ENCODE measurements around the gene RSPH3.

The RSPH3 gene

GRCh38 chr6:159007510-159007909, 7.5 kb upstream of the RSPH3 start:
- no peak for TF ChIP-seq CTCF (IDR thresholded peaks at IDR 0.05; ENCODE audit: low read depth, low read length)
- H3K4me3 ChIP-seq (replicated peaks in 1 of 2; ENCODE audit: low read depth in 2 of 2, low read length in 2 of 2) = no peak overlapping the region
- DNase-seq (ENCODE audit: low read depth in 2 of 2) = no peak

- no peak for DNase-seq (ENCODE audit: low read depth in 2 of 2)
These were observed 5.4 kb upstream of the RSPH3 start for GRCh38 chr6:159005436-159005835.

GRCh38 chr6:159004592-159004991, 4.6 kb upstream of the RSPH3 start:
- TF ChIP-seq CTCF (IDR thresholded peaks at IDR 0.05; ENCODE audit: low read depth, low read length) = no peak
- no peak for DNase-seq (ENCODE audit: low read depth in 2 of 2)
- no peak overlapping the region for H3K4me3 ChIP-seq (replicated peaks in 1 of 2; ENCODE audit: low read depth in 2 of 2, low read length in 2 of 2)

More at GRCh38 chr6:159005436-159005835, 5.4 kb upstream of the RSPH3 start:
- TF ChIP-seq CTCF (IDR thresholded peaks at IDR 0.05; ENCODE audit: low read depth, low read length) = no peak
- H3K4me3 ChIP-seq (replicated peaks in 1 of 2; ENCODE audit: low read depth in 2 of 2, low read length in 2 of 2) = no peak overlapping the region

- no peak overlapping the region for H3K4me3 ChIP-seq (replicated peaks in 1 of 2; ENCODE audit: low read depth in 2 of 2, low read length in 2 of 2)
- TF ChIP-seq CTCF (IDR thresholded peaks at IDR 0.05; ENCODE audit: low read depth, low read length) = peak; percentile 1
- DNase-seq (ENCODE audit: low read depth in 2 of 2) = peak; percentile 24 to 57
These were observed 2.6 kb upstream of the RSPH3 start for GRCh38 chr6:159002432-159003155.

- peak; percentile 16 for DNase-seq (ENCODE audit: low read depth in 2 of 2)
- no peak for TF ChIP-seq CTCF (IDR thresholded peaks at IDR 0.05; ENCODE audit: low read depth, low read length)
- H3K4me3 ChIP-seq (replicated peaks in 1 of 2; ENCODE audit: low read depth in 2 of 2, low read length in 2 of 2) = peak overlapping the region; percentile 87 to 91
These were observed 792 bp downstream of the RSPH3 start for GRCh38 chr6:158999154-158999665.

GRCh38 chr6:158996856-158997255, 3.1 kb downstream of the RSPH3 start:
- peak; percentile 3 to 9 for DNase-seq (ENCODE audit: low read depth in 2 of 2)
- TF ChIP-seq CTCF (IDR thresholded peaks at IDR 0.05; ENCODE audit: low read depth, low read length) = no peak
- no peak overlapping the region for H3K4me3 ChIP-seq (replicated peaks in 1 of 2; ENCODE audit: low read depth in 2 of 2, low read length in 2 of 2)

Measured in cardiac fibroblast (primary cell).